Ishikawa (cell line): ENCODE results near the gene BMI1.

ENCODE experiments used
- CEBPB ChIP-seq: IDR thresholded peaks from 2 replicates; pipeline ENCODE4 v1.6.1; 2012
- MAX ChIP-seq: IDR thresholded peaks from 2 replicates; pipeline ENCODE4 v1.6.1; 2012
- RAD21 ChIP-seq: IDR thresholded peaks from 2 replicates; pipeline ENCODE4 v1.6.1; 2012; ENCODE audit warnings: low read depth
- REST ChIP-seq: IDR thresholded peaks from 2 replicates; pipeline ENCODE4 v1.6.1; 2012; ENCODE audit warnings: low read depth, mild to moderate bottlenecking
- TAF1 ChIP-seq: IDR thresholded peaks from 2 replicates; pipeline ENCODE4 v1.6.1; 2012; ENCODE audit warnings: low read depth, mild to moderate bottlenecking
- YY1 ChIP-seq: IDR thresholded peaks from 2 replicates; pipeline ENCODE4 v1.6.1; 2012; ENCODE audit warnings: low read depth

- TF ChIP-seq CEBPB (no peak), RAD21 (no peak), REST (no peak), YY1 (no peak), TAF1 (no peak), MAX (no peak)
These were observed 1.8 kb downstream of the BMI1 start for GRCh38 chr10:22322641-22323160.
